ENCODE results near the gene HORMAD2.

DNA sequence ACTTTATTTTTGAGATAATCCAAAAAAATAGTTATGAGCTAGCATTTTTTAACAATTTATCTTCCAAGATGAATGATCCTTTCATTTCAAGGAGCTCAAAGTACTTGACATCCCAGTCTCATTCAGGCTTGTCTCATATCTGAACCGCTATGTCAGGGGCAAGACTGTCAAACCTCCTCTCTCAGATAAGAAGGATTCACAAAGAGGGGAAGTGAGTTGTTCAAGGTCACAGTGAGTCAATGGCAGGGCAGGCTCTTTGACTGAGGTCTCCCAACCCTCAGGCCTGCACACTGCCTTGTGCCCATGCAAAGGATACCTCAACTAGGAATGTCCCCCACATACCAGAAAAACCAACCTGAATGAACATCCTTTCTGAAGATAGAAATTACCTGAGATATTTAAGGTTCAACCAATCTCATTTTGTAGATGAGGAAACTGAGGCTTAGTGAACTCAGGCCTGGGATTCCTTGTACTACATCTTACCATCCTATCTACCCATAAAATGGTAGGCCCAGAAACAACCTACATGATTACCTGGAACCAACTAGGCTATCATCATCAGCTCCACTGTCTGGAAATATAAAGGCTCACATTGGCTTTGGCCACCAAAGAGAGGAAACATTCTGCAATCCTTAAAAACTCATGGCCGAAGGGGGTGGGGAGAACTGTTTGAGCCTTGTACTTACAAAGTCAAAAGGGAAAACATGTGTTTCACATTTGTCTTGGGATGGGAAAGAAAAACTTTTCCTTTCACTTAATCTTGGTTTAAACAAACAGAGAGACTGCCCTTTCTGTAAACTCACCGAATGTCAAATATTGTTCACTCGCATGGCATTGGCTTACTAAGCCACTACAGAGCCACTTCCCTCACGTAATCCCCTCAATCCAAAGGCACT is 115.2 kb downstream of the HORMAD2 start:
- TF ChIP-seq, protein P1, sequence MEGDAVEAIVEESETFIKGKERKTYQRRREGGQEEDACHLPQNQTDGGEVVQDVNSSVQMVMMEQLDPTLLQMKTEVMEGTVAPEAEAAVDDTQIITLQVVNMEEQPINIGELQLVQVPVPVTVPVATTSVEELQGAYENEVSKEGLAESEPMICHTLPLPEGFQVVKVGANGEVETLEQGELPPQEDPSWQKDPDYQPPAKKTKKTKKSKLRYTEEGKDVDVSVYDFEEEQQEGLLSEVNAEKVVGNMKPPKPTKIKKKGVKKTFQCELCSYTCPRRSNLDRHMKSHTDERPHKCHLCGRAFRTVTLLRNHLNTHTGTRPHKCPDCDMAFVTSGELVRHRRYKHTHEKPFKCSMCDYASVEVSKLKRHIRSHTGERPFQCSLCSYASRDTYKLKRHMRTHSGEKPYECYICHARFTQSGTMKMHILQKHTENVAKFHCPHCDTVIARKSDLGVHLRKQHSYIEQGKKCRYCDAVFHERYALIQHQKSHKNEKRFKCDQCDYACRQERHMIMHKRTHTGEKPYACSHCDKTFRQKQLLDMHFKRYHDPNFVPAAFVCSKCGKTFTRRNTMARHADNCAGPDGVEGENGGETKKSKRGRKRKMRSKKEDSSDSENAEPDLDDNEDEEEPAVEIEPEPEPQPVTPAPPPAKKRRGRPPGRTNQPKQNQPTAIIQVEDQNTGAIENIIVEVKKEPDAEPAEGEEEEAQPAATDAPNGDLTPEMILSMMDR (IDR thresholded peaks at IDR 0.05): no peak
- TF ChIP-seq POLR2A (IDR thresholded peaks at IDR 0.05): no peak
